ENCODE data around the gene IPP.
"Not testable (repeated sequence)": the region's sequence is repeated elsewhere in the genome, so short reads cannot be mapped to it uniquely, and the experiment has no call there.

Gene IPP

GRCh38 chr1:45679123-45679522 is 71.3 kb downstream of the IPP start:
- no peak for DNase-seq

GRCh38 chr1:45678489-45678888 is 72.0 kb downstream of the IPP start:
- no peak for DNase-seq

- DNase-seq, result no peak
These were observed 72.7 kb downstream of the IPP start for GRCh38 chr1:45677751-45678245.

GRCh38 chr1:45676553-45676952 is 73.9 kb downstream of the IPP start:
- not testable (repeated sequence) for DNase-seq

GRCh38 chr1:45674478-45674877 is 76.0 kb downstream of the IPP start:
- no peak for DNase-seq

- no peak for DNase-seq
These were observed 76.5 kb downstream of the IPP start for GRCh38 chr1:45673956-45674355.

GRCh38 chr1:45669859-45670655 is 80.4 kb downstream of the IPP start:
- no peak for DNase-seq

- no peak for DNase-seq
These were observed 81.1 kb downstream of the IPP start for GRCh38 chr1:45669379-45669778.

GRCh38 chr1:45668526-45668925 is 81.9 kb downstream of the IPP start:
- no peak for DNase-seq

GRCh38 chr1:45667321-45668111 is 82.9 kb downstream of the IPP start:
- DNase-seq, result no peak

- no peak for DNase-seq
These were observed 83.6 kb downstream of the IPP start for GRCh38 chr1:45666836-45667235.

- no peak for DNase-seq
These were observed 90.1 kb downstream of the IPP start for GRCh38 chr1:45660336-45660735.

GRCh38 chr1:45659222-45659621 is 91.2 kb downstream of the IPP start:
- DNase-seq, result no peak

- DNase-seq, result no peak
These were observed 92.3 kb downstream of the IPP start for GRCh38 chr1:45658171-45658570.

- no peak for DNase-seq
These were observed 93.8 kb downstream of the IPP start for GRCh38 chr1:45656573-45657226.

- no peak for DNase-seq
These were observed 95.7 kb downstream of the IPP start for GRCh38 chr1:45654540-45655280.

Measured in NCI-H1694 (cell line).